GM21529 (cell line): ENCODE measurements around the gene BMP7.
"Not testable (repeated sequence)": the region's sequence is repeated elsewhere in the genome, so short reads cannot be mapped to it uniquely, and the experiment has no call there.

ENCODE experiments used
- ATAC-seq: cut with Tn5 transposase; IDR thresholded peaks from one replicate; pipeline ENCODE4 v1.9.1; 2021; ENCODE audit not compliant: unreplicated experiment

BMP7 gene

GRCh38 chr20:57174737-57175136 lies 91.7 kb downstream of the BMP7 start:
- no peak for ATAC-seq

- ATAC-seq, result no peak
Observed at GRCh38 chr20:57173986-57174385, 92.5 kb downstream of the BMP7 start.

- ATAC-seq, result no peak
Observed at GRCh38 chr20:57173041-57173440, 93.4 kb downstream of the BMP7 start.

- no peak for ATAC-seq
Observed at GRCh38 chr20:57170343-57170742, 96.1 kb downstream of the BMP7 start.

- no peak for ATAC-seq
Observed at GRCh38 chr20:57169162-57169561, 97.3 kb downstream of the BMP7 start.

- ATAC-seq, result no peak
Observed at GRCh38 chr20:57167971-57168701, 98.3 kb downstream of the BMP7 start.

- ATAC-seq, result no peak
Observed at GRCh38 chr20:57167292-57167655, 99.2 kb downstream of the BMP7 start.

GRCh38 chr20:57166568-57167291 lies 99.7 kb downstream of the BMP7 start:
- no peak for ATAC-seq

- no peak for ATAC-seq
Observed at GRCh38 chr20:57165427-57166004, 100.9 kb downstream of the BMP7 start.

- ATAC-seq, result no peak
Observed at GRCh38 chr20:57164872-57165271, 101.6 kb downstream of the BMP7 start.

- ATAC-seq, result no peak
Observed at GRCh38 chr20:57163041-57163440, 103.4 kb downstream of the BMP7 start.

- ATAC-seq, result no peak
Observed at GRCh38 chr20:57162362-57162652, 104.1 kb downstream of the BMP7 start.

GRCh38 chr20:57161478-57162361 lies 104.7 kb downstream of the BMP7 start:
- no peak for ATAC-seq

- ATAC-seq, result no peak
Observed at GRCh38 chr20:57160985-57161384, 105.5 kb downstream of the BMP7 start.

- no peak for ATAC-seq
Observed at GRCh38 chr20:57159945-57160610, 106.4 kb downstream of the BMP7 start.

- no peak for ATAC-seq
Observed at GRCh38 chr20:57159193-57159851, 107.1 kb downstream of the BMP7 start.

- no peak for ATAC-seq
Observed at GRCh38 chr20:57158474-57158873, 108.0 kb downstream of the BMP7 start.

GRCh38 chr20:57157787-57158186 lies 108.7 kb downstream of the BMP7 start:
- ATAC-seq, result not testable (repeated sequence)

GRCh38 chr20:57157106-57157691 lies 109.2 kb downstream of the BMP7 start:
- no peak for ATAC-seq
